Activated CD8-positive, alpha-beta memory T cell treated with anti-CD3 and anti-CD28 coated beads, Interleukin-2, amount 50 U/mL, for 4 hours (primary cell): ENCODE results near the gene KAZN.

Experiments
- DNase-seq: peaks from one replicate; pipeline ENCODE4 v3.0.0-alpha.2; 2020

The KAZN gene

DNA sequence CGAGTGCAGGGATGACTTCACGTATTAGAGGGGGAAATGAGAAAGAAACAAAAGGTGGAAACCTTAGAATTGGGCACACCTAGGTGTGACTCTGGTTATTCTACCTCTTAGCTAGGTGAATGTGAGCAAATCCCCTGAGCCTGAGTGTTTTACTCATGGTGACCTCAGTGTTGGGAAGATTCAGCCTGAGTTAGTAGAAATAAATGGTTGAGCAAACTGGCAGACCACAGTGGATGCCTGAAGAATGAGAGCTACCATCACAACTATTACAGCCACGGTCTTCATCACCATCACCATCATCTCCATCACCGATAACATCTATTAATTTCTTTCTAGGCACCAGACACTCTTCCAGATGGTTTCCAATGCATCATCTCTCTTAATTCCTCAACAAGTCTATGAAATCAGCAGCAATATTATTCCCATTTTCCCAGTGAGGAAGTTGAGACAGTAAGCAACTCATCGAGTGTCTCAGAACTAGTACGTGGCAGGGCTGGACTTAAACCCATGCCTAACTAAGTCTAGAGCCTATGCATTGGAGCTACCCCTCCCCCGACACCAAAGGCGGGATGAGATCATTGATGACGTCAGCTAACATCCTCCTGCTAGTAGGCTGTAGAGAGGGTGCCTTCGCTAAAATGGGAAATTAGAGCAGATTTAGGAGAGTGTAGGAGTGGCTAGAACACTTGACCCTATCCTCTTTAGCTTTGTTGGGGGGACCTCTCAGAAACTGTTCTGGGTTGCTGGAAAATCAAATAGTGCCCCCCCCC lies 7.9 kb upstream of the KAZN start:
- no peak for DNase-seq

DNA sequence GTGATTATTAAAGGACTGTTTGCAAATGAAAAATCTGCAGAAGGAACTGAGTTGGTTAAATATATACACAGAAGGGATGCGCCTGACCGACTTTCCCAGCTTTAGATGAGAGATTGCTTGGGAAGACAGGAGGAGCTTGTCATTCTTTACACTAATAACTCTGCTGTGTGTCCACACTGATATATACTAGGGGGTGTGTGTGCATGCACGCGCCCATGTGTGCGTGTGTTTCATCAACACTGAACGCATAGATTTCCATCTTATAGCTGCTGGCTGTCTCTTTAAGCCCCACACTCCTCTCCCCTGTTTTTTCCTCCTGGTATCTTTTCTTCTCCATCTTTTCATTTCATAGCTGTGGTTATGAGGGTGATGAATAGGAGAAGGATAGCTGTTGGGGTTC lies 6.9 kb upstream of the KAZN start:
- no peak for DNase-seq

DNA sequence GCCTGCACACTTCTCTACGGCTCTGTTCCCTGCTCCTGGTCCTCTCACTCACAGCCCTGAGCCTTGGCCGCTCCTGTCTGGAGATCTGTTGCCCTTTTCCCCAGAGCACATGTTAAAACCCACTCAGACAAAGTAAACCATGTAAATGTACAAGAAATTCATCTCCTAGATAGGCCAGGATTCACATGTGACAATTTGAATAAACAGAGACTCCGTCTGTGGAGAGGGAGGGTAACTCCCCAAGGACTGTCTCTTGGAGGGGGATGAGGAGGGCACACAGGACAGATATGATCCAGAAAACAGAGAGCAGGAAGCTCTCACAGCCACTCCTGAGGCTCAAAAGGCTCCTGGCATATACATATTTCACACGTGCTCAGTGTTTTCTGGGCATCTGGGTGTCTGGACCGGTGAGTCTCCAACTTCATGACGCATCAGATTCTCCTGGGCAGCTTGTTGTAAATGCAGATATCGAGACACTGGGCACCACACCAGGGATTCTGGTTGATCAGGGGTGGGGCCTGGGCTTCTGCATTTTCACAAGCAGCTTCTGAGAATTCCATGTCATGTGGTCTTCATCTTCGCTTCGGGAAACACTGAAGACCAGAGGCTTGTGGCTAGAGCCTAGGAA lies 6.4 kb upstream of the KAZN start:
- DNase-seq: no peak

DNA sequence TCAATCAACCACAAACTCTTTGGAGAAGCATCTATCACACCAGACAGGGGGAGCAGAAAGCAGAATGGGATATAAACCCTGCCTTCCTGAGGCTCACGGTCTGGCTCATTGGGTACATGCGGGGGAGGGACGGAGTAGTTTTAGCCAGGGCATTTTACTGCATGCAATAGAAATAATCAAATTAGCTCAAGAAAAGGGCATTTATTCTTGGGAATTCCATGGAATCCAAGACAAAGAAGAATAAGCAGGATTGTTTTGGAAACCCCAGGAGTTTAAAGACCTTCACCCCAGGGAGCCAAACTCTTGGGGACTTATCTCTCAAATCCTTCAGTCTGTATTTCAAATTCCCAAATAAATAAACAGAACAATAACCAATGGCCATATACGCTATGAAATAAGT lies 5.2 kb upstream of the KAZN start:
- no peak for DNase-seq

DNA sequence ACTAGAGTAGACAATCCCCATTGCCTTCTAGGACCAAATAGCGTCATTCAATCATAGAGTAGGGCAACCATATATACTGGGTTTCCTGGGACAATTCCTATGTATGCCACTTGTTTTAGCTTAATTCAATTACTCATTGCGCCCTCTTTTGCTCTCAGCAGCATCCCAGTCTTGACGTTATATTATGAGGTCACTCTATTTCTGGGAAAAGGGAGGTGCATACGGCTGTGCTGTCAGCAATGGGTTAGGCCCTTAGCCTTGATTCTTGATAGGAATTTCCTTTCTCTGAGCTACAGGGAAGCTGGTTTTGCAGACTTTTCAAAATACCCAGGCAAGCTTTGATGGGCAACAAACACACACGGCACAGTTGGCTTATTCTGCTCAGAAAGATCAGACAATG lies 4.4 kb upstream of the KAZN start:
- DNase-seq: no peak

DNA sequence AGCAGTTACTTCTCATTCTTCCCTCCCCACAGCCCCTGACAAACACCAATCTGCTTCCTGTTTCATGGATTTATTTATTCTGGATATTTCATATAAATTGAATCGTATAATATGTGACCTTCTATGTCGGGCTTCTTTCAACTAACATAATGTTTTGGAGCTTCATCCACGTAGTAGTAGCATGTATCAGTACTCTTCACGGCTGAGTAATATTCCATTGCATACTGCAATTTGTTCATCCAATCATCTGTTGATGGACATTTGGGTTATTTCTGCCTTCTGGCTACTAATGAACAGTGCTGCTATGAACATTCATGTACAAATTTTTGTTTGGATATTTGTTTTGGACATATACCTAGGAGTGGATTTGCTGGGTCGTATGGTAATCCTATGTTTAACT lies 1.9 kb upstream of the KAZN start:
- no peak for DNase-seq

DNA sequence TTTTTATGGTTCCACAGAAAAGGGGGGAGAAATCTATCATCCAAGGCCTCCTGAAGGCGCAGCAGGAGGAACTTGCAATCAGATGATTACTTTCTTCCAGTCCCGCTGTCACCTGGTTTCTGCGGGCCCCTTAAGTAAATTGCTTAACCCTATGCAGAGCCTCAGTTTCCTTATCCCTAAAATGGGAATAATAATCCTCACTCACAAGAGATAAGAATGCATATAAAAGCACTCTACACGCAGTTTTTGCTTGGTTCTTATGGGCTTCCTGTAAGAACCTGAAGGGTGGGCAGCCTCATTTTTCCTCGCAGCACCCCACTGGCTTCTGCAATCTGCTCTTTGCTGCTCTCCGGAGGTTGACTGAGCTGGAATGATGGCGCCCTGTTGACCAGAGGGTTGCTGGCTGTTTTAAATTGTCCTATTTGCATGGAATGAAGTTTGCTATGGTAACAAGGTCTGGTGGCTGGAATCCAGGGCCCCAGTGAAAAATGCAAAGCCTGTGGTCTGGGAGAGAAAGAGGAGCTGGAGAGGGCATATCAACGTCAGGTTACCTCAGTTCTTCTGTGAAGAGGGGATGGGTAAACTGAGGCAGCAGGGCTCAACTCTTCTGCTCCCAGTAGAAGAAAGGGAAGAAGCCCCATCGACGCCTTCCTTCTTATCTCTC lies 1.0 kb upstream of the KAZN start:
- no peak for DNase-seq

DNA sequence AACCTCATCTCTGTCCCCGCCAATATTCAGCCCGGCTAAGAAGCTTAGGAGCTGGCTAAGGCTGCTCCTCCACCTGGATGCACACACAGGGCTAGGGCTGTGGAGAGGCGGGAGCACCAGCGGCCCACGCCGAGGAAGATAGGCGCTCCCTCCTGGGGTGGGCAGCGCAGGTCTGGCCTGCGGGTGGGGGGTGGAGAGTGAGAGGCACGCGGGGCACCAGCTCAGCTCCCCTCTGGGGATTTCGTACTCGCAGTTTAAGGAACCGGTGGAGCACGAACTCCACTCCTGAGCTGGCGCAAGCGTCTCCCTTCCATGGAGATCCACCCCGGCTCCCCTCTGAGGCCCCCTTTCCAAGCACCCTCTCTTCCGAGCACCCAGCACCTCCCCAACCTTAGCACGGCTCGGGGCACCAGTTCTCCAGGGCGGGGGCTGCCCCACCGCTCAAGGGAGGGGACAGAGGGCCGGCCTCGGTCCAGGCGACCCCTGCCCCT lies 433 bp upstream of the KAZN start:
- DNase-seq: no peak

DNA sequence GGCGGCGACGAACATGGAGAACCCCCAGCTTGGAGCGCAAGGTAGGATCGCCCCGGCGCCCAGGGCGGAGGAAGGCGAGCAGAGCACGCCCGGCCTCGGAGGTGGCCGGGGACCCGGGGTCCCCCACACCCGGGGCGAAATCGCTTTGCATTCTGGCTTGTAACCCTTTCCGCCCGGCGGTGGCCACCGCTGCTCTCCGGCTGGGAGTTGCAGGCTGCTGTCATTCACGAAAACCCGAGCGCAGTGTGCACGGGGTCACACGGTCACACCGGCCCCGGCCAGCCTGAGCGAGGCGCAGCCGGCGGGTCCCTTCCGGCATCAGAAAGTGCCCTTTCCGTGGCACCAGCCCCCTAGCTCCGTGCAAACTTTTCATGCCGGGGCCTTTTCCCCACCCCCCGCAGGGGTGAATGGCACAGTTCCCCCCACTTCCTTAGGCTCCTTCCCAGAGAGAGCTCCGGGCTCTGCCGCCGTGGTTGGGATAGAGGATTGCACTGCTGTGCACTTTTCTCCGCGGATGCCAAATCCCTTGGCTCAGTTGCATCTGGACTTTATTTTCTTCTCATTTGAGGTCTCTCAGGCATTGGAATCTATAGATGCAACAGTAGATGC lies 802 bp downstream of the KAZN start:
- DNase-seq: no peak

DNA sequence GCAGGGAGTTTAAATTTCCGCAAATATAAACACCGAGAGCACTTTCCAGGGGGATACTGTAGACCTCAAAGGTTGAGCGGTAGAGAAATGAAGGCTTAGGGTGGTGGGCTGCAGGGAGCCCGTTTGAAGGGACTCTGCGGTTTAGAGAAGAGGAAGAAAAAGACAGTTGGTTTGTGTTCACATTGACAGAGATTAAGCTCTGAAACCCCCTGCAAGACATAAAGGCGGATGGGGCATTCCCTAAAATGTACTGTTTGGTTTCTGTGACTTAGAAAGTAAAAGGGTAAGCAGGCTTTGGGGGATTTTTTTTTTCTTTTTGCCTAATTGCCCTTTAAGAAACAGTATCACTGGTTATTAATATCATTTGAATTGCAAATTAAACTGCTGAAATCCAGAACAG lies 1.3 kb downstream of the KAZN start:
- no peak for DNase-seq

DNA sequence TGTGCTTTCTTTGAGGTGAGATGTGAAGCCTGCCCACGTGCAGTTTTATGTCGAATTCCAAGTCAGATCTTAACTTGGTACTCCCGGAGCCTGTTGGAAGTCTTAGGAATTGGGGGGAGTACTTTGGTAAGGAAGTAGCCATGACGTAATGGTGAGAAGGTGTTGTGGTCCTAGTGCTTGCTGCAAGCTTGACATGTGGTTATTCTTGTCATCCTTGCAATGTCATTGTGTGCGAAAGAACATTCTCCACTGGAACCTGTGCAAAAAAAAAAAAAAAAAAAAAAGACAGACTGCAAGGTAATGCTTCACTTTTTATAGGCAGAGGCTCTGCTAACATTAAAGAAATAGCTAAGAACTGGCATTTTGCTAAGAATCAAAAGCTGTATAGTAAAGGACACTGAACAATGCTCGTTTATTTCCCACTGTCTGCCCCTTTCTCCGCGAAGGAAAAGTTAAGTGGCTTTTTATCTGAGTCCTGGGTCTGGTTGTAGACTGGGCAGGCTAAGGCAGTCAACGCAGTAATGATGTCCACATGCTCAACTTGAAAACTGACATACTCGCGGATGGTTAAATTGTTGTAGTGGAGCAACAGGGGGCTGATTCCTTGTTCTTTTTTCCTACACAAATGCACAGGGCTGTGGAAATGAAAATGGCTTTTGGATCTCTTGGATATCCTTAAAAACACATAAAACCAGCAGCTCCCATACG lies 2.1 kb downstream of the KAZN start:
- no peak for DNase-seq

DNA sequence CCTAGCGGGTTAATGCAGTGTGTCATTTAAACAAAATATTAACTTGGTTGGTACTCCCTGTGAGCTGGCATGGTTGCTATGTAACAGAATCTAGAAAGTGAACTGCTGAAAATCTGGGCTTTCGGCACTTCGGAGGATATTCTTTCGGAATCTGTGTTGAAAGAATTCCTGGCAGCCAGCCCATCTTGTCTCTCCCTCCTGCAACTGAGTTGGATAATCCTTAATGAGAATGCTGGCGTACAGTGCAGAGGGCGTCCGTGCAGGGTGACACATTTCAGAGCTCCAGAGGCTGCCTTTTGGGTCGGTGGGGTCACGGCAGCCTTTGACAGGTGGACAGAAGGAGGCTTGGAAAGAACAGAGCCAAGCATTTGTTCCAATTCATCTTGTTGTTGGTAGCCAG lies 3.7 kb downstream of the KAZN start:
- DNase-seq: no peak

DNA sequence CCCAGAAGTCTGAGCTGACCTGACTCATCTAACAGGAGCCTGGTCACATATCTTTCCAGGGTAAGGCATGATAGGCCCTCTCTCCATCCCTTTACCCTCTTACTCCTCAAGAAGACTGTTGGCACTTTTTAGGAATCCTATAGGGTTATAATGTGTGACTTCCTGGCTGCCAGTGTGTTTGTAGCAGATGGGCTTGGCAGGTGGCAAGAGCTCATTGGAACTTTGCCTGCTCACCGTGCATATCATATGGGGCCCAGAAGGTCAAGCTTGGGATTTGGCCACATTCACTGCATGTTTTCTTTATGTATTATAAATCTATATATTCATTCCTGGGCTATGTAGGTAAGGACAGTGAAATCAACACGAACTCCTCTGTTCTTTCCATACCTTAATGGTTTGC lies 5.2 kb downstream of the KAZN start:
- no peak for DNase-seq

DNA sequence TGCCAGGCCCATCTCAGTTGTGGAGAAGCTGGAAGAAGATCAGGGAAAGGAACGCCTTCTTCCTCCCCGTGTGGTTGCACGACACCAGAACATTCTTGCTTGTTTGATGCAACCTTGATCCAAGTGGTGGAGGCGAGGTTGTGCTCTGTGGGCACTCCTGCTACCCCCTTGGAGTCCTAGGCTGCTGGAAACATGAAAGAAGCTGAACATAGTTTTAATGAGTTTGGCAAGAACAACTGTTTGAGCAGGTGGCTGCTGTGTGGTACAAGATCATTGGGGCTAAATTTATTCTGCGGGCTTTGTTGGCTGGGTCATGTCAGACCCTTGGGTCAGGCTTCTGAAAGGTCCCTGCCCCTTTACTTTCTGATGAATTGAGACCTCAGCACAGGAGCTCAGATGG lies 5.9 kb downstream of the KAZN start:
- DNase-seq: no peak

DNA sequence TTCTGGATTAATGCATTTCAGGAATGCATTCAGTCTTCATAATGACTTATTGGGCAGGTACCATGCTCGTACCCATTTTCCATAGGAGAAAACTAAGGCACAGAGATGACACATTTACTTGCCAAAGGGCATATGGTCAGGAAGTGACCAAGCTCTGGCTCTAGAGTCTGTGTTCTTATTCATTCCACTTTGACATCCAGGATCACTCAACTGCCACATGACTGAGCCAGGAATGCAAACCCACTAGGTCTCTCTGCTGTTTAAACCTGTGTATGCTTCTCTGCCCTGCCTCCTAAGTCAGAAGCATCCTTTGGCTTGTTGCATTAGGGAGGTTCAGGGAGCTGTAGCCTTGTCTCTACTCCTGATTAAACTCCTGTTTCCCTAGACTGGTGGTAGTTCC lies 7.5 kb downstream of the KAZN start:
- DNase-seq: no peak

DNA sequence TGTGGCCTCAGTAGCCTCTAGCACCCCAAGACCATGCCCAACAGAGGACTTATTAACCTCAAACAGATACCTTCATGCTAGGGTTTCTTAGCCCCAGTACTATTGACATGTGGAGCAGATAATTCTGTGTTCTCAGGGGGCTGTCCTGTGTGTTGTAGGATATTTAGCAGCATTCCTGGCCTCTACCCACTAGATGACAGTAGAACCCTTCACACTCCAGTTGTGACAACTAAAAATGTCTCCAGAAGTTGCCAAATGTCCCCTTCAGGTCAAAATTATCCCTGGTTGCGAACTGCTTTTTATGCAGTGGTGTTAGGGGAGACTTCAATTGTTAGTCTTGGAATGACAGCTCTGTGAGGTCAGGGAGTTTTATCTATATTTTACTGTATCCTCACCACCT lies 8.1 kb downstream of the KAZN start:
- no peak for DNase-seq

DNA sequence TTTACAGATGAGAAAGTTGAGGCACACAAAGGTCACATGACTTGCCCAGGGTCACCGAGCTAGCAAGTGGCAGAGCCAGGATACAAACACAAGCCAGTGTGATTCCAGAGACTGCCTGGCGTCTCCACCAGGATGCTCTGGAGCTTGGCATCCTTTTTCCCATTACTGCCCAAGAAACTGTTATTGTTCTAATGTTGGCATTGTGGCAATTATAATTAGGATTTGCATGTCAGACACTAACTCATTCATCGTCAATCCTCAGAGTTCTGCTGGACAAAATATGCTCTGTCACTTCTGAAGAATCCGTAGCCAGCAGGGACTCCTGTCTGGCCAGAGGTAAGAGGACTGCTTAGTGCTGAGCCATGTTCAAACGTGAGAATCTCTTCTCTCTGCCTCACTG lies 8.8 kb downstream of the KAZN start:
- DNase-seq: no peak

DNA sequence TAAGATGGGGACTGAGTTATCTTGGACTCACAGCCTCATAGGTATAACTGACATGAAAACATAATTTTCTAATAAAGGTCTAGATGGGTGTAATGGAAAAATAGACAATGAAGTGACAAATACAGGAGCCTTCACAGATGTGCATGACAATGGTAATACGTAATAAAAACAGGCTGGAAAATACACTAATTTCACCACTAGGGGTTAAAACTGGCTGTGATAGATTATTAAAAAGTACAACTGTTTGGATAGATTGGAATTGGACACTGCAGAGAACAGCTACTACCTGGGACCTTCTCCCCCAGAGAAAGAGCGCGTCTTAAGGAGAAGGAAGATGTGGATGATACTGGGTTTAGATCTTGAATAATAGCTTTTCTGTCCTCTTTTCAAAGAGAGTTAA lies 9.8 kb downstream of the KAZN start:
- DNase-seq: no peak

DNA sequence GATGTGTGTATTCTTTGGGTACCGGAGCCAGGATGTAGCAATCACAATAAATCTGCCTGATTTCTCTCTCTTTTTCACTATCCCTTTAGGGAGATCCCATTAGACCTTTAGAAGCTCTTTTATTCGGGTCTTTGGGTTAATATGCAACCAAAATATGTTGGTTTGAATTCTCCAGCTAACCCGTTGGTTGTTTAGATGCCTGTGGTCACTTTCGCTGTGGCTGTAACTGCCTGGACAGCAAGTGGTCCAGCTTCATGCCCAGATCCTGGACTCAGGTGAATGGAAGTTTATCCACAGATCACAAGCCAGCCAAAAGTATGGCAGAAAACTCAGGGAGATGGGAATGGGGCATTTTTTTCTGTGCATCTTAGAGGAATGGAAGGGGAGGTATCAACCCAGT lies 12.3 kb downstream of the KAZN start:
- DNase-seq: no peak

DNA sequence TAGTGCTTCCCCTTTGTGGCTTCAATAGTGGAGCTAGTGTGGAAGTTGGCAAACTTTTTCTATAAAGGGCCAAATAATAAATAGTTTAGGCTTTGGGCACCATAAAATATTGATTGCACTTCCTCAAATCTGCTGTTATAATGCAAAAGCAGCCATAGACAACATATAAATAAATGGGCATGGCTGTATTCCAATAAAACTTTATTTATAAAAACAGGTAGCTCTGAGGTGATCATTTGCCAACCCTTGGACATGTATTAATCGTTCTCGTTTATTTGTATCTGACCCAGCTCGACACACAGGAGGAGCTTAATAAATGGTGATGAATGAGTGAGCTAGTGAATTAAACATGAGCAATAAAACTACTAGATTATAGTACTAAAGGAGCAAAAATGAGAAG lies 13.3 kb downstream of the KAZN start:
- no peak for DNase-seq

DNA sequence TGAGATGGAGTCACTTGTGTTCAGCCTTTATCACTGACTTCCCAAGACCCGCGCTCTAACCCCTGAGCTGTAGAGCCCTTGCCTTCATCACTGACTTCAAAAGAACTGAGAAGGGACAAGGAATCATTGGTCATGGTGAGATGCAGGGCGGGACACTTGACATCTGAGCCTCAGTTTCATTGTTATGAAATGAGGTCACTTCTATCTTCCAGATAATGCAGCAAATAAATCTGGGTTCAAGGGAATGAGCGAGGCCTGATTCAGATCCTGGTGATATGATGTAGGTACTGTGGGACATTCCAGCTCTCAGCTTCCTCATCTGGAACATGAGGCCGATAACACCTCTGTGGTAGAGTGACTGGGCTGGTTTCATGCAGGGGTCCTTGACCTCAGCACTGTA lies 13.8 kb downstream of the KAZN start:
- DNase-seq: no peak

DNA sequence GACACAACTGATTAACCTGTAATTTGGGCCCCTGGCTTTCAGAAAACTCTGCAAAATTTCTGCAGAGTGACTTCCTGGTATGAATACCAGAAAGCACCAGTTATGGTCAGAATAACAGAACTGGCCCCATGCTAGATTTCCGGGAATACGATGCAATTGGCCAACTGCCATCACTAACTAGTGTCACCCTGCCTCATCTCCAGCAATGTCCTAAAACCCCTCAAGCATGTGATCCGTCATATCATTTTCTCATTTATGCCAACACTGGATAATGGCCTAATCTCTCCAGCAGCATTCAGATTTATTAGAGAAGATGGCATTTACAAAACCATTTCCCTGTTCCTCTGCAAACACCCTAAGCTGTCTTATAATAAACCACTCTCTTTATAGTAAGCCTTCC lies 15.4 kb downstream of the KAZN start:
- no peak for DNase-seq

DNA sequence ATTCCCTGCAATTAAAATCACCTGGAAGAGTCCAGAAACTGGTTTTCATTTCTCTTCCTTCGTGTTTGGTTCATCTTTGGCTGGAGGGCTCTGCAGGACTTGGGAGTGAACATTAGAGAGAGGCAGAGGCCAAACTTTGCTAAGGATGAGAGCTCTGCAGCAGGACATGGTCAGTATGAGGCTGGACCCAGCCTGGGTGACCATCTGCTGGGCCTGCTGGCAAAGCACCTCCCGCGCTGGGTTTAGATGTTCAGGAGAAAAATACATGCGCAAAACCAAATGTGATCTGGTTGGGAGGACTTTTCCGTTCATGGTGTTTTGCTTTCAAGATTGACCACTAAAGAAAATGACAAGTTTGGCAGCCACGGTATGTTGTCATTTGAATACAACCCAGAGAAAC lies 15.9 kb downstream of the KAZN start:
- no peak for DNase-seq
